GM12878 (cell line): ENCODE measurements around the gene TTYH3. TPM values are rescaled to one million over a fixed set of nuclear protein-coding genes. Genes with fewer than 3 reads are reported as not detected.

ENCODE experiments used
- BACH1 ChIP-seq: fragments of 450-650 bp; IDR thresholded peaks from 2 replicates; pipeline ENCODE4 v1.6.1; 2017; ENCODE audit warnings: mild to moderate bottlenecking, borderline replicate concordance
- CBX5 ChIP-seq: sonication (generic); IDR thresholded peaks from 2 replicates; pipeline ENCODE4 v1.6.1; 2016; ENCODE audit warnings: low read depth, moderate library complexity, mild to moderate bottlenecking, inconsistent platforms
- CHD2 ChIP-seq: IDR thresholded peaks from 2 replicates; pipeline ENCODE4 v1.6.1; 2011; ENCODE audit warnings: low read depth, low read length, improper control_type of control experiment, borderline replicate concordance
- EGR1 ChIP-seq, 2 experiments: IDR thresholded peaks; 1 replicate in 1 of 2; 2 replicates in 1 of 2; pipeline ENCODE4 v1.6.1; 2011 to 2012; ENCODE audit warnings: low read depth in 2 of 2, low read length in 2 of 2, borderline replicate concordance in 1 of 2, mild to moderate bottlenecking in 1 of 2, moderate library complexity in 1 of 2
- FOXM1 ChIP-seq: IDR thresholded peaks from 2 replicates; pipeline ENCODE4 v1.6.1; 2012; ENCODE audit warnings: low read depth, mild to moderate bottlenecking, inconsistent platforms, low read length, moderate library complexity
- GABPA ChIP-seq: IDR thresholded peaks from 2 replicates; pipeline ENCODE4 v1.6.1; 2014; ENCODE audit warnings: antibody characterized with exemption, low read depth, mild to moderate bottlenecking, inconsistent platforms
- HDAC6 ChIP-seq: fragments of 200-600 bp; sonication (generic); IDR thresholded peaks from one replicate; pipeline ENCODE4 v1.8.0; 2017; ENCODE audit warnings: antibody characterized with exemption; ENCODE audit not compliant: unreplicated experiment
- IRF4 ChIP-seq: IDR thresholded peaks from 2 replicates; pipeline ENCODE4 v1.6.1; 2011; ENCODE audit warnings: low read depth, low read length
- JUND ChIP-seq: IDR thresholded peaks from 2 replicates; pipeline ENCODE4 v1.6.1; 2012; ENCODE audit warnings: low read depth, mild to moderate bottlenecking, low read length, improper control_type of control experiment, moderate library complexity
- MEF2A ChIP-seq: IDR thresholded peaks from 2 replicates; pipeline ENCODE4 v1.6.1; 2011; ENCODE audit warnings: low read depth, mild to moderate bottlenecking, low read length, moderate library complexity; ENCODE audit not compliant: insufficient read depth
- MTA2 ChIP-seq: fragments of 450-650 bp; IDR thresholded peaks from 2 replicates; pipeline ENCODE4 v1.6.1; 2016; ENCODE audit warnings: low read depth, mild to moderate bottlenecking, moderate library complexity
- NBN ChIP-seq: fragments of 450-650 bp; IDR thresholded peaks from 2 replicates; pipeline ENCODE4 v1.6.1; 2016
- POLR2AphosphoS2 ChIP-seq: IDR thresholded peaks from 2 replicates; pipeline ENCODE4 v1.6.1; 2011; ENCODE audit warnings: low read depth, mild to moderate bottlenecking, low read length, improper control_type of control experiment, moderate library complexity
- POLR2AphosphoS5 ChIP-seq: IDR thresholded peaks from 2 replicates; pipeline ENCODE4 v1.6.1; 2011; ENCODE audit warnings: mild to moderate bottlenecking, low read length, inconsistent platforms
- SRF ChIP-seq, 2 experiments: IDR thresholded peaks; 2 replicates each; pipeline ENCODE4 v1.6.1; 2011; ENCODE audit warnings: low read depth in 2 of 2, low read length in 2 of 2, mild to moderate bottlenecking in 1 of 2, moderate library complexity in 1 of 2
- STAT1 ChIP-seq: fragments of 450-650 bp; conservative IDR thresholded peaks from 2 replicates; pipeline ENCODE4 v1.6.1; 2014; ENCODE audit warnings: antibody characterized with exemption, mild to moderate bottlenecking
- WRNIP1 ChIP-seq: IDR thresholded peaks from 2 replicates; pipeline ENCODE4 v1.6.1; 2011; ENCODE audit warnings: low read depth, low read length, improper control_type of control experiment, borderline replicate concordance
- ZNF622 ChIP-seq: fragments of 450-650 bp; IDR thresholded peaks from 2 replicates; pipeline ENCODE4 v1.6.1; 2017; ENCODE audit warnings: mild to moderate bottlenecking, inconsistent platforms
- polyA plus RNA-seq, 11 experiments: library from polyadenylated mRNA; depleted of rRNA in 4 of 11; unstranded in 6 of 11; stranded (reverse) in 5 of 11; fragments of >200 nt; fragmentation: Nextera tagmentation in 4 of 11; fragmentation: Illumina TruSeq in 1 of 11; extraction: Ambion mirVana in 4 of 11; extraction: Trizol in 1 of 11; gene quantifications; 1 replicate in 1 of 11; 2 replicates in 10 of 11; pipeline versions ENCODE4 v1.2.1 to v1.2.3, GENCODE V29; 2011 to 2016; ENCODE audit warnings: inconsistent platforms in 2 of 11, missing spikeins in 2 of 11, low read depth in 1 of 11
- total RNA-seq, 4 experiments: library from RNA; depleted of rRNA in 3 of 4; stranded (reverse); fragments of >200 nt in 3 of 4; fragmentation: Illumina TruSeq in 1 of 4; extraction: Trizol in 1 of 4; gene quantifications; 2 replicates each; pipeline versions ENCODE4 v1.2.1 to v1.2.3, GENCODE V29; 2013 to 2021
- TF ChIP-seq, protein P1 (sequence below): fragments of 450-650 bp; IDR thresholded peaks from 2 replicates; pipeline ENCODE4 v1.6.1; 2016; ENCODE audit warnings: mild to moderate bottlenecking
- TF ChIP-seq, protein P2 (sequence below): IDR thresholded peaks from 2 replicates; pipeline ENCODE4 v1.6.1; 2012; ENCODE audit warnings: low read depth, low read length, improper control_type of control experiment
- TF ChIP-seq, protein P3 (sequence below): fragments of 450-650 bp; IDR thresholded peaks from 2 replicates; pipeline ENCODE4 v1.6.1; 2018; ENCODE audit warnings: borderline replicate concordance, mild to moderate bottlenecking; ENCODE audit not compliant: partially characterized antibody
- TF ChIP-seq, protein P4 (sequence below): fragments of 450-650 bp; IDR thresholded peaks from 2 replicates; pipeline ENCODE4 v1.6.1; 2017; ENCODE audit warnings: low read depth, mild to moderate bottlenecking, moderate library complexity

TTYH3 gene
- total and polyA plus RNA-seq, 10 of the 15 experiments (the other 5 are each of a cell fraction or from before 2014, with no cell fraction given), result 0.79 to 71.4 (median 10.5) TPM

DNA sequence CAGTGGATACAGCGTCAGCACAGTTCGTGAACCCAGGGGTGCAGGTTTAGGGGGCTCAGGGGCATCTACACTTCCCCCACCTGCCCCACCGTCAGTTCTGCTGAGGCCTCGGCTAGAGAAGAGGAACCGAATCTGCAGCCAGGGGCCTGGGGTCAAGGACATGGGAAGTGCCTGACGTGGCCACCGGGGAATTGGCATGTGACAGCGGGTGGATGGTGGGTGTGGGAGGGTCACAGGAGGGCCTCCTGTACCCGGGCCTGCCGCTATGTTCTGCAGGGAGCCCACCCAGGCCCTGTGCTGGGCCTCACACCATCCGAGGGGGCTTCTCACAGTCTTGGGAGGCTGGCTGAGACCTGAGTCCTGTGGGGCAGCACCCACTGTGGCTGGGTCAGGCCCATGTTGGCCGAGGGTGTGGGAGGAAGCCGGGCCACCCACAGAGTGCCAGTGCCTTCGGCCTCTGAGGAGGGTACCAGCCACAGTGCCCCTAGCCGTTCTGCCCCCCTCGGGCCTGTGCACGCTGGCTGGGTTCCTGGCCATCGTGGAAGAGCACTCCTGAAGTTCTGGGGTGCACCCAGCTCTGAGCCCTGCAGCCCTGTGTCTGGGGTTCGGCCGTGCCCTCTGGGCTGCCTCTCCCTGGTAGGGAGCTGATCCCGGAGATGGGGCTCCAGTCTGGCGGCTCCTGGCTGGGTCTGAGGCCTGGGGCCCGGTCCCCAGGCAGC is 5.9 kb downstream of the TTYH3 start (continued):
- TF ChIP-seq POLR2AphosphoS5 (no peak), POLR2AphosphoS2 (no peak), STAT1 (no peak), BACH1 (peak; percentile 85), HDAC6 (no peak), NBN (peak; percentile 66; the same call in 1 of the 2 replicates), IRF4 (peak; percentile 74; the same call in 1 of the 2 replicates), MEF2A (no peak), FOXM1 (no peak), EGR1 (IDR thresholded peaks at IDR 0.05; ENCODE audit: borderline replicate concordance in 1 of 2, low read depth in 2 of 2, low read length in 2 of 2) (peak in 1 of 2 experiments; percentile 30; a peak in 1 of 3 replicates), WRNIP1 (no peak), CBX5 (no peak), SRF (IDR thresholded peaks at IDR 0.05; ENCODE audit: low read depth in 2 of 2, low read length in 2 of 2) (no peak), GABPA (no peak), CHD2 (peak; percentile 74), JUND (no peak), ZNF622 (no peak), MTA2 (peak; percentile 74)
- TF ChIP-seq, protein P1, sequence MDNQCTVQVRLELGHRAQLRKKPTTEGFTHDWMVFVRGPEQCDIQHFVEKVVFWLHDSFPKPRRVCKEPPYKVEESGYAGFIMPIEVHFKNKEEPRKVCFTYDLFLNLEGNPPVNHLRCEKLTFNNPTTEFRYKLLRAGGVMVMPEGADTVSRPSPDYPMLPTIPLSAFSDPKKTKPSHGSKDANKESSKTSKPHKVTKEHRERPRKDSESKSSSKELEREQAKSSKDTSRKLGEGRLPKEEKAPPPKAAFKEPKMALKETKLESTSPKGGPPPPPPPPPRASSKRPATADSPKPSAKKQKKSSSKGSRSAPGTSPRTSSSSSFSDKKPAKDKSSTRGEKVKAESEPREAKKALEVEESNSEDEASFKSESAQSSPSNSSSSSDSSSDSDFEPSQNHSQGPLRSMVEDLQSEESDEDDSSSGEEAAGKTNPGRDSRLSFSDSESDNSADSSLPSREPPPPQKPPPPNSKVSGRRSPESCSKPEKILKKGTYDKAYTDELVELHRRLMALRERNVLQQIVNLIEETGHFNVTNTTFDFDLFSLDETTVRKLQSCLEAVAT, result no peak; the same call in 1 of the 2 replicates
- TF ChIP-seq, protein P2, sequence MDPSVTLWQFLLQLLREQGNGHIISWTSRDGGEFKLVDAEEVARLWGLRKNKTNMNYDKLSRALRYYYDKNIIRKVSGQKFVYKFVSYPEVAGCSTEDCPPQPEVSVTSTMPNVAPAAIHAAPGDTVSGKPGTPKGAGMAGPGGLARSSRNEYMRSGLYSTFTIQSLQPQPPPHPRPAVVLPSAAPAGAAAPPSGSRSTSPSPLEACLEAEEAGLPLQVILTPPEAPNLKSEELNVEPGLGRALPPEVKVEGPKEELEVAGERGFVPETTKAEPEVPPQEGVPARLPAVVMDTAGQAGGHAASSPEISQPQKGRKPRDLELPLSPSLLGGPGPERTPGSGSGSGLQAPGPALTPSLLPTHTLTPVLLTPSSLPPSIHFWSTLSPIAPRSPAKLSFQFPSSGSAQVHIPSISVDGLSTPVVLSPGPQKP, result no peak
- TF ChIP-seq, protein P3, sequence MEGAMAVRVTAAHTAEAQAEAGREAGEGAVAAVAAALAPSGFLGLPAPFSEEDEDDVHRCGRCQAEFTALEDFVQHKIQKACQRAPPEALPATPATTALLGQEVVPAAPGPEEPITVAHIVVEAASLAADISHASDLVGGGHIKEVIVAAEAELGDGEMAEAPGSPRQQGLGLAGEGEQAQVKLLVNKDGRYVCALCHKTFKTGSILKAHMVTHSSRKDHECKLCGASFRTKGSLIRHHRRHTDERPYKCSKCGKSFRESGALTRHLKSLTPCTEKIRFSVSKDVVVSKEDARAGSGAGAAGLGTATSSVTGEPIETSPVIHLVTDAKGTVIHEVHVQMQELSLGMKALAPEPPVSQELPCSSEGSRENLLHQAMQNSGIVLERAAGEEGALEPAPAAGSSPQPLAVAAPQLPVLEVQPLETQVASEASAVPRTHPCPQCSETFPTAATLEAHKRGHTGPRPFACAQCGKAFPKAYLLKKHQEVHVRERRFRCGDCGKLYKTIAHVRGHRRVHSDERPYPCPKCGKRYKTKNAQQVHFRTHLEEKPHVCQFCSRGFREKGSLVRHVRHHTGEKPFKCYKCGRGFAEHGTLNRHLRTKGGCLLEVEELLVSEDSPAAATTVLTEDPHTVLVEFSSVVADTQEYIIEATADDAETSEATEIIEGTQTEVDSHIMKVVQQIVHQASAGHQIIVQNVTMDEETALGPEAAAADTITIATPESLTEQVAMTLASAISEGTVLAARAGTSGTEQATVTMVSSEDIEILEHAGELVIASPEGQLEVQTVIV, result no peak
- TF ChIP-seq, protein P4, sequence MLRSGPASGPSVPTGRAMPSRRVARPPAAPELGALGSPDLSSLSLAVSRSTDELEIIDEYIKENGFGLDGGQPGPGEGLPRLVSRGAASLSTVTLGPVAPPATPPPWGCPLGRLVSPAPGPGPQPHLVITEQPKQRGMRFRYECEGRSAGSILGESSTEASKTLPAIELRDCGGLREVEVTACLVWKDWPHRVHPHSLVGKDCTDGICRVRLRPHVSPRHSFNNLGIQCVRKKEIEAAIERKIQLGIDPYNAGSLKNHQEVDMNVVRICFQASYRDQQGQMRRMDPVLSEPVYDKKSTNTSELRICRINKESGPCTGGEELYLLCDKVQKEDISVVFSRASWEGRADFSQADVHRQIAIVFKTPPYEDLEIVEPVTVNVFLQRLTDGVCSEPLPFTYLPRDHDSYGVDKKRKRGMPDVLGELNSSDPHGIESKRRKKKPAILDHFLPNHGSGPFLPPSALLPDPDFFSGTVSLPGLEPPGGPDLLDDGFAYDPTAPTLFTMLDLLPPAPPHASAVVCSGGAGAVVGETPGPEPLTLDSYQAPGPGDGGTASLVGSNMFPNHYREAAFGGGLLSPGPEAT, result peak; percentile 72
